HG03378 (cell line): ENCODE data around the gene KRTAP12-3.
"Not testable (repeated sequence)": the region's sequence is repeated elsewhere in the genome, so short reads cannot be mapped to it uniquely, and the experiment has no call there.

Source experiments
- ATAC-seq: cut with Tn5 transposase; IDR thresholded peaks from one replicate; pipeline ENCODE4 v1.9.1; 2021; ENCODE audit warnings: mild to moderate bottlenecking, moderate library complexity; ENCODE audit not compliant: unreplicated experiment

The KRTAP12-3 gene

DNA sequence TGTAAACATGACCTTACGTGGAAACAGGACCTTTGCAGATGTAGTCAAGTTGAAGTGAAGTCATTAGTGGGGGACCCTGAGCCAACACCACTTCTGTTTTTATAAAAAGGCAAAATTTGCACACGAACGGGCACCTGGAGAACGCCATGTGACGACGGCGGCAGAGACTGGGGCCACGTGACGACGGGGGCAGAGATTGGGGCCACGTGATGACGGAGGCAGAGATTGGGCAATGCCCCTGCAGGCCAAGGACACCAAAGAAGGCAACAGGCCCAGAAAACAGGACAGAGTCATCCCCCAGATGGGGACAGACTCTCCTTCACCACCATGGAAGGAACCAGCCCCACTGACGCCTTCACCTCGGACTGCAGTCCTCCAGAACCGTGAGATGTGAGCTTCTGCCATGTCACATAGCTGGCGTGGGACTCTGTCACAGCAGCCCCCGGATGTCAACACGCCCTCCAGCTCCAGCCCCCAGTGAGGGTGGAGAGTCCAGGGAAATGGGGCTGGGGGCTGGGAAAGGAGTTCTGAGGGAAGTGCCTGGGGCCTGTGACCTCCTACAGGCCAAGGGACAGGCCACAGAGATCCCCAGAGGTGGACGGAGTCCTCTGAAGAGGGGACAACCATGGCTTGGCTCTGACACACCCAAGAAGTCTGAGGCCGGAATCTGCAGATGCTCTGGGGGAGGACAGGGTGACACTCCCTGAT, 7.3 kb upstream of the KRTAP12-3 start:
- no peak for ATAC-seq

DNA sequence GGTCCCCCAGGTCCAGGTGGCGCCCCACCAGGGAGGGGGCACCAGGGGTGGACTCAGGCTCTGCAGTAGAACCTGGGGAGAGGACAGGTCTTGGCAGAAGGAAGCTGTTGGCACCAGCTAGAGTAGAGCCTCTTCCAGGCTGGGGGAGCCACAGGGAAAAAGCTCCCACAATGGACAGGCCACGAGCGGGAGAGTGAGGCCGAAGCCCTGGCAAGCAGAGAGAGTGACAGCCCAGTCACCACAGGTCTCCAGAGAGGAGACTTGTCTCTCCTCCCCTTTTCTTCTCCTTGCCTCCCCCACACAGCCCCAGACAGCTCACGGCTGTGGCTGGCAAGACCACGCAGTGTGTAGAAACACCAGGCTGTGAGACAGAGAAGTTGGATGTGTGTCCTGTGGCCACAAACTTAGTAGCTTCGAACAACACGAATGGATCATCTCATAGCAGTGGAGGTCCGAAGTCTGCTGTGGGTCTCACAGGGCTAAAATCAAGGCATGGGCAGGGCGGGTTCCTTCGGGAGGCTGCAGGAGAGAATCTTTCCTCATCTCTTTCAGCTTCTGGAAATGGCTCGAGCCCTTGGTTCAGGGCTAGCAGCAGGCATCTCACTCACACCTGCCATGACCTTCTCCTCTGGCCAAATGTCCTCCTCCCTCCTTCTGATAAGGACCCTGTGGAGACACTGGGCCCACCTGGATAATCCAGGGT, 6.6 kb upstream of the KRTAP12-3 start:
- ATAC-seq, result no peak

DNA sequence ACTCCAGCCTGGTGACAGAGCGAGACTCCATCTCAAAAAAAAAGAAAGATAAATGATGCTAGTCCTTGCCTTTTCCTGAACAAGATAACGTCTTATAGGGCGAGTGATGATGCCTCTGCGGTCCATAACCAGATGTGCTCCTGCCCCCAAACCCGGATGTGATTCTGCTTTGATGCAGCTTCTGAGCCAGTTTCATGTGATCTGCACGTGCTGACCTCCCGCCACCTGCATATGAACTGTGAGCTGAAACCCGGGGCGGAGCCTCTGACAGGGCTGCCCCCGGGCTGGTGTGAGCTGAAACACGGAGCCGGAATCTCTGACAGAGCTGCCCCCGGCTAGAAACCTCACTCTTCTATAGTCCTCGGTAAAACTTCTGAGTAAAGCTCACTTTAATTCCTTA, 4.6 kb upstream of the KRTAP12-3 start:
- no peak for ATAC-seq

DNA sequence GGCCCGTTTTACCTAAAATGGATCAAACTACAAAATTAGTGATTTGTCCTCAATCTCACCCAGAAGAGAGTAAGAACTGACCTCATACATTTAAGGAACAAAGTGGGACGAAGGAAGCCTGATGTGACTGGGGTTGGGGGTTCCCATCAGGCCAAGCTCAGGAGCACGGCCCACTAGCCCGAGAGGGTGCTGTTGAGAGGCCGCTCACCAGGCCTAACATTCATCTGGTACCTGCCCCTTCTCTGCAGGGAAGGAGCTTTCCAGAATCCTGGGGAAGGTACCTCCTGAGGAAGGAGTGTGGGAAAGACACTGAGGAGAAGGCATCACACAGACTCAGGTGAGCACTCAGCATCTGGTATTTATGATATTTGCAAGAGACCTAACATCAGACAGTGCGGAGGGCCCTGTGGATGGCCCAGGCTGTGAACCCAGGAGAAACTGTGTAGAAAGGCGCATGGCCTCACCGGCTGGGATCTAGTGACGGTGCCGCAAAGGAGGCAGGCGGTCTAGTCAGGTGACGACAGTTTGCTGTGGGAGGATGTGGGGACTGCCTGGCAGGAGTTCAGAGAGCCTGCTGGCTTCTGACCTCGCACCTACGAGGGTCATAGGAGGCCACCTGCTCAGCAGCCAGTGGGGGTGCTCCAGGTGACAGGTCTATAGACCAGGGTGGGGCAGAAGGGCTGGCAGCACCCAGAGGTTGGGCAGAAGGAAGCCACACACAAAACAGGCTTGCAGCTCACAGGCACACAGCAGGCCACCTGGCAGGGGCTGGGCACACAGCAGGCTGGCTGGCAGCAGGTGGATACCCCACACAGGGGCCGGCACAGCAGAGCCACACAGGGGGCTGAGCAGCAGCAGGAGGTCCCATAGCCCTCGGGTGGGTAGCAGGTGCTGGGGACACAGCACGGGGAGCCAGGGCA, 3.8 kb upstream of the KRTAP12-3 start:
- ATAC-seq, result no peak

DNA sequence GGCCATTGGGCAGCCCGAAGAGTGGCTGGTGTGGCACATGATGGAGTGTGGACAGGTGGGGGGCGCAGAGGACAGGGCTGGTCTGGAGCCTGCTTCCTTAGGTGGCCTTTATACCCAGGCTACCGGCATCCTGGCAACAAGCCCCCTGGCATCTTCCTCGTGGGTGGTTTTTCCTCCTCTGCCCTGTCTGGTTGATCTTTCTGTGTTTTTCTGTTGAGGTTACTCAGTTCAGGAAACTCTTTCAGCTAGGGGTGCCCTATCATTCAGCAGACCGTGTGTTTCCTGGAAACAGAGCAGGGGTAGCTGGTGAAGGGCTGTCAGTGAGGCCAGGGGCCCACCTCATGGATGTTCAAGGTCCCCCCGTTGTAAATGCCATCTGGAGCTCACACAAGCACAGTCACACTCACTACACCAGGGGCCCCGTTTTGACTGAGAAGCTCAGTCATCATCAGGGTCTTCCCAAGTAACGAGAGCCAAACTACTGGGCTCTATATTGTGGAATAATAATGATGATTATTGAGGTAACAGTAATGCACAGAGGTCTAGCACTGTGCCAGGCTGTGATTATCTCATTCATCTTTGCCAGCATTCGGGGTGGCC, 3.1 kb upstream of the KRTAP12-3 start, which contains the start of gene KRTAP12-4:
TSS of gene KRTAP12-4 (minus strand) at position 84 of the 600 bp plus-strand sequence. CDS start at position 39, 45 bp downstream.
- no peak for ATAC-seq

DNA sequence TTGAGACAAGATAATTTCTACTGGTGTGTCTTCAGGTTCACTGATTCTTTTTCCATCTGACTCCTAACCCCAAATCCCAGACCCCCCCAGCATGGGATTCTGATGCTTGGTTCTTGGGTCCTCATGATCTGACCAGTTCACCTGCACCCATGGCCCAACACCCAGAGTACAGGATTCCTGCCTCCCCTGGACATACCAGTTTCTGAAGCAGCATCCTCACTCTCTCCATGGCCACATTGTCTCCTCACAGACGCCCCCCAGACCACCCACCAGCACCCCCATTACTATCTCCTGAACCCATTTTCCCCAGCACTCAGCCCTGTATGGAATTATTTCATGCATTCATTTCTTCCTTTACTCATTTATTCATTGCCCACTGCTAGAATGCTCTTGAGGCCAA, 864 bp upstream of the KRTAP12-3 start:
- no peak for ATAC-seq

DNA sequence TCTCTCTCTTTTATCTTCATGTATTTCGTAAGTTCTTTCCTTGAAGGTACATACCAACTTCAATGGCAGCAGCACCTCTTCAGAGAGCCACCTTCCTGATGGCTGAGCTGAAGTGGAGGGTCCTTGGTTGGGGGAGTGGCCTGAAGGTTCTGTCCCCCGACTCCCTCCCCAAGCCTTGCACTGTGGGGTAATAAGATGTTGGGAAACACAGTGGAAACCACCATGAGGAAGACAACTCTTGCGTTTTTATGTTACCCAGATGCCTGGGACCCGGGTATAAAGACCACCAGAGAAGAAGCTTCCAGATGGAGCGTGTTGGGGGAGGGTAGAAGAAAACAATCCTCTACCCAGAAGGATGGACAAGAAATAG, 794 bp downstream of the KRTAP12-3 start:
- ATAC-seq, result no peak

DNA sequence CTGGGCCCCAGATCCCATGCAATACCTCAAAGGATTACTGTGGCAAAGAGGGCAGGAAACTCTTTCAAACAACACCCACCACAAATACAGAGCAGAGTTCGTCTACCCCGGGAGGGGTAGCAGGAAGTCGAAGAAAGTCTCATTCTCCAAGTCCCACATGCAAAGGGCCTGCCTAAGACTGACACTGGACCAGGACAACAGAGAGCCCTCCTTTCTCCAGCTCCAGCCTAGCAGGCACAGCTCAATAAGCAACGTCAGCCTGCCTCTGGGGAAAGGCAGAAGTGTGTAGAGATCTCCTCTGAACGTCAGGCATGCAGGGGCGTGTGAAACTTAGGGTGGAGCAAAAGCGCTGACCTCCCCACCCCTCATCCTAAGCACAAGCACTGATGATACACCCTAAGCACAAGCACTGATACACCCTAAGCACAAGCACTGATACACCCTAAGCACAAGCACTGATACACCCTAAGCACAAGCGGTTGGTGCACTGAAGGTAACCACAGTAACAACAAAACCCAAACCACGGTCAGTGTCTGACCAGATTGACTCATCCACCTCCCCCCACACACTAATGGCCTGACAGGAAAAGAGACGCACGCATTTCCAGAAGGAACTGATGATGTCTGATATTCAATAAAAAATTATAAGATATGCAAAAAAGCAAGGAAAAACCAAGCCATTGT, 1.3 kb downstream of the KRTAP12-3 start:
- no peak for ATAC-seq

DNA sequence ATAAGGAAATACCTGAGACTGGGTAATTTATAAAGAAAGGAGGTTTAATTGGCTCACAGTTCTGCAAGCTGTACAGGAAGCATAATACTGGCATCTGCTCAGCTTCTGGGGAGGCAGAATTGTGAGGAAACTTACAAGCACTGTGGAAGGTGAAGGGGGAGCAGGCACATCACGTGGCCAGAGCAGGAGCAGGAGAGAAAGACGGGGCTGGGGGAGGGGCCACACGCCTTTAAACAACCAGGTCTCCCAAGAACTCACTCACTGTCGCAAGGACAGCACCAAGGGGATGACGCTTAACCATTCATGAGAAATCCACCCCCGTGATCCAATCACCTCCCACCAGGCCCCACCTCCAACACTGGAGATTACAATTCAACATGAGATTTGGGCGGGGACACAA, 3.8 kb downstream of the KRTAP12-3 start:
- not testable (repeated sequence) for ATAC-seq

DNA sequence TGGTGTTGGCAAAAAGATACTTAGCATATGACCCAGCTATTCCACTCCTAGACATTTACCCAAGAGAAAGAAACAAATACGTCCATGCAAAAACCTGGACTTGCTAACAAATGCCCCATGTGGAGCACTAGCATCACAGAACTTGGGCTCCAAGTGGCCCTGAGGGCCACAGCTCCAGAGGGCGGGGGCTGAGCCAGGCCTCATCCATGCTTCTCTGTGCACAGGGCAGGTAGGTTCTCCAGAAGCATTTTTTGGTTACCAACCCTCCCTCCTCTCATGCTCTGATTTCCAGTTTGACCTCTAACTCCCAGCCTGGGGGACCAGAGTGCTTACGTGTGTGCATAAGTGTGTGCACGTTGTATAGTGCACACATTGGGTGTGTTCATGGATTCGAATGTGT, 7.0 kb downstream of the KRTAP12-3 start:
- no peak for ATAC-seq

DNA sequence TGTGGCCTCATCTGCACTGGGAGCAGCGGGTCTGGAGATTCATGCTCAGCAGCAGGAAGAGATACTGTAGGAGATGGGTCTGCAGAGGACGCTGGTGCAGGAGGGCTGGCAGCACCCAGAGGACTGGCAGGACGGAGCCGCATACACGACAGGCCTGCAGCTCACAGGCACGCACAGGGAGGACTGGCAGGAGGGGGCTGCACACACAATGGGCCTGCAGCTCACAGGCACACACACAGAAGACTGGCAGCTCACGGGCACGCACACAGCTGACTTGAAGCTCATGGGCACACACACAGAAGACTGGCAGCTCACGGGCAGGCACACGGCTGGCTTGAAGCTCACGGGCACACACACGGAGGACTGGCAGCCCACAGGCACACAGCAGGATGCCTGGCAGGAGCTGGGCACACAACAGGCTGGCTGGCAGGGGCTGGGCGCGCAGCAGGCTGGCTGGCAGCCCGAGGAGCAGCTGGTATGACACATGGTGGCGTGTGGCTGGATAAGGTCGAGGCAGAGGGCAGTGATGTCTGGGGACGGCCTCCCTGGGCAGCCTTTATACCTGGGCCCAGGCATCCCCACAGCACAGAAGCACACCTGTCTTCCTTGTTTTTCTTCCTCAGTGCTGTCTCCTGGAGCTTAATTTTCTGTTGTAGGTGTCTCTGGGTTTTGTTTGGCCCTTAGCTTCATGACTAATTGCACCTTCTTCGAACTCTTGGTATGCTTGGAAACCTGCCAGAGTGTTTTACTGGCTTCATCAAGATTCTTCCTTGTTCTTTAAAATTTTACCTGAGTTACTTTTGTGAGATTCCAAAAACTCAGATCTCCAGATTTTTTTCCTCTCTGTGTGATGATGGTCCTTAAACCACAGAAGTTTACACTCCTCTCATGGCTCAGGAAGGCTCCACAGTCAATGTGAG, 8.9 kb downstream of the KRTAP12-3 start, which contains the start of gene KRTAP12-2:
TSS of gene KRTAP12-2 (minus strand) at position 527 of the 920 bp plus-strand sequence. CDS start at position 486, 41 bp downstream.
- no peak for ATAC-seq

DNA sequence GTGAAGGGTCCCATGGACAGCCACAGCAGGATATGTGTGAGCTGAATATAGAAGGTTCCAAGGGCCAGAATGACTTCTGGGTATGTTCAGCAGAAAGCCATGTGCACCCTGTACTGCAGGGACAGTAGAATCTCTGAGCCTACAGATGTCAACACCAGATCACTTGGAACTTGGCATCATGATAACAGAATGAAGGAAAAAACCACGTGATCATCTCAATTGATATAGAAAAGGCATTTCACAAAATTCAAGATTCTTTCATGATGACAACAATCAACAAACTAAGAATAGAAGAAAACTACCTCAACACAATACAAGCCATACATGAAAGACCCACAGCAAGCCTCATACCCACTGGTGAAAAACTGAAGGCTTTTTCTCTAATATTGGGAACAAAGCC, 9.9 kb downstream of the KRTAP12-3 start:
- no peak for ATAC-seq

DNA sequence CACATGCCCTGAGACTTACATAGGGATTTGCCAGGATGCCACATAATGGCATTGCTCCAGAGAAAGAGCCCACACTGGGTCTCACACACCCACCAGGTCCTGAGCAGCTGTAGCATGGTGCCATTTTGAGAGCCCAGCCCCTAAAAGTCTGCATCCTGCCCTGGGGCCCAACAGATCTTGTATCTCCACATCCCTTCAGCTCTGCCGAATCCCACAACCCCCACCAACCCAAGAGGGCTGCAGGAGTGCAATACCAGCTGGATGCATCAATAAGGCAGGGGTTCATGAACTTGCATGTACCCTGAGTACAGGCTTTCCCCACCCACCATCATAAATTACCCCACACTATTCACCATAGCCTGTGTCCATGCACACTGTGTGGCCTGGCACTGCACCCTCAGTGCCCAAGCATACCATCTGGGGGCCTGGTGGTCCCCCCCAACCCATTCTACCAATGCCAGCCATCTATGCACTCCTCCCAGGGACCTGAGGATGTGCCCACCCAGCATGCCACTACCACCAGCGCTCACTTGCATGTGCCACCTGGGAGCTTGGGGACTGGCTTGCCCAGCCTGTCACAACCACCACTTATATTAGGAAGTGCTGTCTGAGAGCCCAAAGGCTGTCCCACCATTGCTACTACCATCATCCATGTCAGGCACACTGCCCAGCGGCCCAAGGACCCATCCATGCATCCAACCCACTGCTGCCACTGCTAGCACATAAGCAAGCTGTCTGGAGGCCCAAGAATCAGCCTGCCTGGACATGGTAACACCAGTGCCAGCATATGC, 13.1 kb downstream of the KRTAP12-3 start:
- no peak for ATAC-seq

DNA sequence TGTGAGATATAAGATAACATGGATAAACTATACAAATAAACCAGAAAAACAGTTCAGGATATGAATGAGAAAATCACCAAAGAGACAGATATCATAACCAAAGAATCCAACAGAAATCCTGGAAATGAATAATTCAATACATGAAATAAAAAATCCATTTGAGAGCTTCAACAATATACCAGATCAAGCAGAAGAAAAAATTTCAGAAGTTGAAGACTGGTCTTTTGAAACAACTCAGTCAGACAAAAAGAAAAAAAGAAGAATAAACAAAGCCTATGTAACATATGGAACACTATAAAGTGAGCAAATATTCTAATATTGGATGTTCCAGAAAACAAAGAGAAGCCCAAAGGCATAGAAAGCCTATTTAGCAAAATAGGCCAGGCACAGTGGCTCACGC, 14.2 kb downstream of the KRTAP12-3 start:
- ATAC-seq, result no peak

DNA sequence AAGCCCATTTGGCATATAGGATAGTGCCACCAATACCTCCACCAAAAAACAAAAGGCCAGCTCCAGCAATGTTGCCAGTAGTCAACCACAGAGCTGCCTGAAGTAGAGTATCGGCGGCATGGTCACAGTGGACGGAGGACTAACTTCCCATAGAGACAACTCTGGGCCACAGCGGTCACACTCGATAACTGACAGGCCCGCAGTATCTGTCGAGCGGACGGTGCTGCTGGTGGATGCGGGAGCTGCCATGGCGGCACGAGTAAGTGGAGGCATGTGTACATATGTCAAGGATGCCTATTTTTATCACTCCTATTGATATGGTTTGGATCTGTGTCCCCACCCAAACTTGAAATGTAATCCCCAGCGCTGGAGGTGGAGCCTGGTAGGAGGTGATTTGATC, 20.1 kb downstream of the KRTAP12-3 start:
- no peak for ATAC-seq

DNA sequence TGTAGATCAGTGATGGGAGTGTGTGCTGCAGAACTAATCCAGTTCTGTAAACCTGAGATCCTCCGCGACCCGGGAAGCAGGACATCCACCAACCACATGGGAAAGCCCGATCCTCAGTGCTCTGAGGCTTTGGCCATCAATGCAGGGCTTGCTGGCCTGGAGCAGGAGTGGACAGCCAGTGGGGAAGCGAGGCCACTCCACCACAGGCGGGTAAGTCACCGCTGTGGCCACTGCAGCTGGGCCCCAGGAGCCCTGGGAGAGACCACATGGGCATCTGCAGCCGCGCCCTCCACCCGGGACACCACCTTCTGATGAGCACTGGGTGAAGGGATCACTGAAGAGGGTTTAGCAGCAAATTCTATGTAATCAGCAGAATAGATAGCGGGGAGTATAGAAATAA, 23.4 kb downstream of the KRTAP12-3 start:
- ATAC-seq, result no peak

DNA sequence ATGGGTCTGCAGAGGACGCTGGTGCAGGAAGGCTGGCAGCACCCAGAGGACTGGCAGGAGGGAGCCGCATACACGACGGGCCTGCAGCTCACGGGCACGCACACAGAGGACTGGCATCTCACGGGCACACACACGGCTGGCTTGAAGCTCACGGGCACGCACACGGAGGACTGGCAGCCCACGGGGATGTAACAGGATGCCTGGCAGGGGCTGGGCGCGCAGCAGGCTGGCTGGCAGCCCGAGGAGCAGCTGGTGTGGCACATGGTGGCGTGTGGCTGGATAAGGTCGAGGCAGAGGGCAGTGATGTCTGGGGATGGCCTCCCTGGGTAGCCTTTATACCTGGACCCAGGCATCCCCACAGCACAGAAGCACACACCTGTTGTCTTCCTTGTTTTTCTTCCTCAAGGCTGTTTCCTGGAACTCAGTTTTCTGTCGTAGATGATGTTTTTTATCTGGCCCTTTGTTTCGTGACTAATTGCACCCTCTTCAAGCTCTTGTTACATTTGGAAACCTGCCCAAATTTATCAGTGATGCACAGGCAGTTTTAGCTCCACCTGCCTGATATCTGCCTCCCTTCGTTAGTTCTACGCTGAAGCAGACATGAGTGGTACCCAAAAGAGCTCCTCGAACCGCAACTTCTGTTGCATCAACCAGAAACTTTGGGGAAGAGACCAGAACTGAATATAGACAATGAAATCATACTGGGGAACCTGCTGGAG, 24.3 kb downstream of the KRTAP12-3 start, which contains the start of gene KRTAP12-1:
TSS of gene KRTAP12-1 (minus strand) at position 303 of the 719 bp plus-strand sequence. CDS start at position 263, 40 bp downstream.
- no peak for ATAC-seq
